Sigmoid colon (tissue), 7 donors: ENCODE measurements around the gene CCDC160. TPM values are rescaled to one million over a fixed set of nuclear protein-coding genes. Genes with fewer than 3 reads are reported as not detected.

Experiments
- DNase-seq: peaks from one replicate; pipeline ENCODE4 v3.0.0-alpha.2; 2019
- H3K27ac ChIP-seq, 4 donors: fragments of 200-600 bp; sonication (generic); one replicate each; pipeline ENCODE4 v1.5.1; 2016 to 2019; ENCODE audit warnings: mild to moderate bottlenecking in 1 of 4
- H3K27me3 ChIP-seq, 3 donors: fragments of 200-600 bp; sonication (generic); one replicate each; pipeline ENCODE4 v1.5.1; 2019; ENCODE audit warnings: mild to moderate bottlenecking in 1 of 3
- H3K36me3 ChIP-seq, 4 donors: fragments of 200-600 bp; sonication (generic); one replicate each; pipeline ENCODE4 v1.5.1; 2016 to 2019
- H3K4me1 ChIP-seq, 4 donors: fragments of 200-600 bp; sonication (generic); one replicate each; pipeline ENCODE4 v1.5.1; 2017 to 2019
- H3K4me3 ChIP-seq, 4 donors: fragments of 200-600 bp; sonication (generic); one replicate each; pipeline ENCODE4 v1.5.1; 2017 to 2019; ENCODE audit warnings: mild to moderate bottlenecking in 2 of 4, moderate library complexity in 1 of 4
- H3K9me3 ChIP-seq, 4 donors: fragments of 200-600 bp in 3 of 4; sonication (generic) in 3 of 4; one replicate each; pipeline versions ENCODE4 v1.5.1 to v1.6.1; 2013 to 2019
- CTCF ChIP-seq, 4 experiments: fragments of 450-650 bp in 3 of 4; fragments of 200-600 bp in 1 of 4; IDR thresholded peaks; one replicate each; pipeline ENCODE4 v1.5.1; 2016 to 2019; ENCODE audit warnings: antibody characterized with exemption in 4 of 4, mild to moderate bottlenecking in 3 of 4, moderate library complexity in 2 of 4
- EP300 ChIP-seq, 4 donors: sonication (generic); formaldehyde crosslinking; IDR thresholded peaks; one replicate each; pipeline ENCODE4 v1.6.1; 2017; ENCODE audit warnings: antibody characterized with exemption in 4 of 4
- POLR2A ChIP-seq, 2 donors: fragments of 450-650 bp; IDR thresholded peaks; one replicate each; pipeline ENCODE4 v1.6.1; 2016; ENCODE audit warnings: antibody characterized with exemption in 2 of 2, mild to moderate bottlenecking in 2 of 2, moderate library complexity in 2 of 2
- POLR2AphosphoS5 ChIP-seq, 4 donors: sonication (generic); formaldehyde crosslinking; IDR thresholded peaks; one replicate each; pipeline ENCODE4 v1.6.1; 2017; ENCODE audit warnings: antibody characterized with exemption in 4 of 4
- WGBS, 2 donors: extraction: QIAGEN DNeasy Blood & Tissue Kit; methylation state at CpG; one replicate each; pipeline ENCODE4 v1.1.7; 2013; 5-methylcytosine and 5-hydroxymethylcytosine counted together
- intact Hi-C: fragments of 100-400 bp; cut with DNase I; formaldehyde crosslinking; loops from one replicate; pipeline ENCODE4 v1.15.1; 2023
- polyA plus RNA-seq, 3 donors: library from polyadenylated mRNA; stranded (reverse); fragments of 200-250 nt; gene quantifications; one replicate each; pipeline ENCODE4 v1.2.3, GENCODE V29; 2013
- total RNA-seq, 4 donors: library from RNA; depleted of rRNA; stranded (reverse); fragments of >200 nt; gene quantifications; one replicate each; pipeline ENCODE4 v1.1.0, GENCODE V29; 2016
- donor health status: healthy with polysubstance abuse.
- donor health status: Bipolar disorder and iron deficiency.
- donor health status: healthy.

The CCDC160 gene
- total RNA-seq = 1 to 10 TPM in 1 of 4 donors, under 1 TPM in 2, not detected in 1; 0.27 to 1.4 (median 0.82) TPM
- polyA plus RNA-seq = under 1 TPM in 1 of 3 donors, not detected in 2; 0.07 TPM

- no peak for TF ChIP-seq POLR2A (IDR thresholded peaks at IDR 0.05)
- TF ChIP-seq CTCF (IDR thresholded peaks at IDR 0.05) = no peak
- no peak for TF ChIP-seq POLR2AphosphoS5 (IDR thresholded peaks at IDR 0.05)
- no peak for TF ChIP-seq EP300 (IDR thresholded peaks at IDR 0.05)
- Histone ChIP-seq H3K27ac (no peak within 1 kb of the TSS), H3K27me3 (no peaks in the 10 kb centered on the region), H3K9me3 (no peaks in the 10 kb centered on the region), H3K36me3 (no peaks in the 10 kb centered on the region), H3K4me3 (peak within 1 kb of the TSS; percentile 40 to 60 (median 54)), H3K4me1 (no peaks in the 10 kb centered on the region)
- DNase-seq = peak; percentile 64
- WGBS, 2 donors = 7 to 8% methylated on average over 70 of the region's 70 CpGs
- intact Hi-C loops = loop anchor here (10.0 kb wide), 1 partner anchor 62 kb away; no protein-coding TSS in a partner anchor
These were observed at the start of gene CCDC160 for GRCh38 chrX:134236626-134237614. Gene CCDC160 (plus strand): TSS chrX:134237182. CDS start chrX:134244801, 7,619 bp downstream.

- no peak for DNase-seq
- intact Hi-C loops = no loop called here
- H3K27me3 ChIP-seq = no peaks in the 10 kb centered on the region
- no peaks in the 10 kb centered on the region for H3K4me1 ChIP-seq
- WGBS, 2 donors = 34 to 65% methylated on average over 2 of the region's 2 CpGs
- no peaks in the 10 kb centered on the region for H3K9me3 ChIP-seq
- H3K4me3 ChIP-seq = no peak overlapping the region
- H3K27ac ChIP-seq = no peak overlapping the region
- no peaks in the 10 kb centered on the region for H3K36me3 ChIP-seq
- TF ChIP-seq POLR2AphosphoS5 (IDR thresholded peaks at IDR 0.05) (no peak), POLR2A (IDR thresholded peaks at IDR 0.05) (no peak), EP300 (IDR thresholded peaks at IDR 0.05) (no peak), CTCF (IDR thresholded peaks at IDR 0.05) (no peak)
These were observed 45.7 kb upstream of the CCDC160 start for GRCh38 chrX:134191281-134191680.

GRCh38 chrX:134194915-134195314 lies 42.1 kb upstream of the CCDC160 start:
- Histone ChIP-seq H3K9me3 (no peaks in the 10 kb centered on the region), H3K4me1 (no peaks in the 10 kb centered on the region), H3K4me3 (no peak overlapping the region), H3K27me3 (no peaks in the 10 kb centered on the region), H3K27ac (no peak overlapping the region), H3K36me3 (no peaks in the 10 kb centered on the region)
- 74 to 89% methylated on average over 6 of the region's 6 CpGs for WGBS, 2 donors
- intact Hi-C loops = no loop called here
- TF ChIP-seq POLR2AphosphoS5 (IDR thresholded peaks at IDR 0.05) (no peak), POLR2A (IDR thresholded peaks at IDR 0.05) (no peak), EP300 (IDR thresholded peaks at IDR 0.05) (no peak), CTCF (IDR thresholded peaks at IDR 0.05) (no peak)
- no peak for DNase-seq

GRCh38 chrX:134202561-134202960 lies 34.4 kb upstream of the CCDC160 start:
- Histone ChIP-seq H3K27me3 (no peaks in the 10 kb centered on the region), H3K9me3 (no peaks in the 10 kb centered on the region), H3K27ac (no peak overlapping the region), H3K36me3 (no peaks in the 10 kb centered on the region), H3K4me3 (no peak overlapping the region), H3K4me1 (no peaks in the 10 kb centered on the region)
- intact Hi-C loops = no loop called here
- 32 to 39% methylated on average over 1 of the region's 1 CpG for WGBS, 2 donors
- no peak for DNase-seq
- no peak for TF ChIP-seq CTCF (IDR thresholded peaks at IDR 0.05)
- no peak for TF ChIP-seq POLR2AphosphoS5 (IDR thresholded peaks at IDR 0.05)
- no peak for TF ChIP-seq POLR2A (IDR thresholded peaks at IDR 0.05)
- no peak for TF ChIP-seq EP300 (IDR thresholded peaks at IDR 0.05)
